CD4-positive, alpha-beta memory T cell (primary cell): ENCODE data around the gene FNIP2. TPM values are rescaled to one million over a fixed set of nuclear protein-coding genes. Genes with fewer than 3 reads are reported as not detected.
A peak's percentile ranks its signal among the peaks of the same experiment; 100 is the strongest.
"Not testable (repeated sequence)": the region's sequence is repeated elsewhere in the genome, so short reads cannot be mapped to it uniquely, and the experiment has no call there.

ENCODE experiments used
- CTCF ChIA-PET: fragments of 350-600 bp; sonication (Branson Sonifier 250); formaldehyde crosslinking; loops from one replicate; lab custom pipeline; 2021; ENCODE audit warnings: inconsistent platforms; ENCODE audit not compliant: partially characterized antibody; lab: Charles Lee
- POLR2A ChIA-PET: fragments of 350-600 bp; sonication (Branson Sonifier 250); formaldehyde crosslinking; loops from one replicate; lab custom pipeline; 2021; ENCODE audit not compliant: partially characterized antibody; lab: Charles Lee
- DNase-seq, 5 donors: peaks; one replicate each; pipeline versions ENCODE4 v3.0.0 to v3.0.0-alpha.2; 2020 to 2022; ENCODE audit warnings: mixed read lengths in 1 of 5
- H3K27ac ChIP-seq: one replicate; pipeline ENCODE4 v1.7.0; 2013; ENCODE audit warnings: low read depth, low read length
- H3K27me3 ChIP-seq: 2 replicates; pipeline ENCODE4 v1.7.0; 2013; ENCODE audit warnings: mild to moderate bottlenecking, low read length, moderate library complexity; ENCODE audit not compliant: insufficient read depth
- H3K36me3 ChIP-seq: 2 replicates; pipeline ENCODE4 v1.7.0; 2013; ENCODE audit warnings: mild to moderate bottlenecking, low read length, moderate library complexity; ENCODE audit not compliant: insufficient read depth
- H3K4me1 ChIP-seq: 2 replicates; pipeline ENCODE4 v1.7.0; 2013; ENCODE audit warnings: mild to moderate bottlenecking, low read length, moderate library complexity; ENCODE audit not compliant: insufficient read depth
- H3K4me3 ChIP-seq, 2 donors: one replicate each; pipeline ENCODE4 v1.7.0; 2013; ENCODE audit warnings: low read length in 2 of 2, mild to moderate bottlenecking in 1 of 2
- H3K9me3 ChIP-seq, 2 donors: one replicate each; pipeline ENCODE4 v1.7.0; 2013; ENCODE audit warnings: low read length in 2 of 2, control low read depth in 1 of 2; ENCODE audit not compliant: control insufficient read depth in 1 of 2
- H3K27ac Mint-ChIP-seq, 7 donors: one replicate each; pipeline ENCODE4 v1.8.0; 2020 to 2021; ENCODE audit warnings: mixed read lengths in 7 of 7, mild to moderate bottlenecking in 6 of 7, inconsistent platforms in 3 of 7, moderate library complexity in 3 of 7
- H3K27me3 Mint-ChIP-seq, 2 donors: one replicate each; pipeline ENCODE4 v1.8.0; 2020 to 2021; ENCODE audit warnings: mixed read lengths in 2 of 2
- H3K36me3 Mint-ChIP-seq, 2 donors: one replicate each; pipeline ENCODE4 v1.8.0; 2020 to 2021; ENCODE audit warnings: mixed read lengths in 2 of 2, inconsistent platforms in 1 of 2, mild to moderate bottlenecking in 1 of 2
- H3K4me1 Mint-ChIP-seq, 4 donors: one replicate each; pipeline ENCODE4 v1.8.0; 2020 to 2021; ENCODE audit warnings: mixed read lengths in 4 of 4, mild to moderate bottlenecking in 1 of 4
- H3K4me3 Mint-ChIP-seq, 8 donors: one replicate each; pipeline ENCODE4 v1.8.0; 2020 to 2021; ENCODE audit warnings: mixed read lengths in 8 of 8, mild to moderate bottlenecking in 7 of 8, moderate library complexity in 6 of 8, inconsistent platforms in 3 of 8
- H3K9me3 Mint-ChIP-seq, 8 donors: one replicate each; pipeline ENCODE4 v1.8.0; 2020 to 2021; ENCODE audit warnings: mixed read lengths in 8 of 8, mild to moderate bottlenecking in 5 of 8, inconsistent platforms in 3 of 8, moderate library complexity in 1 of 8
- intact Hi-C: fragments of 100-400 bp; cut with micrococcal nuclease; formaldehyde crosslinking; loops from one replicate; pipeline ENCODE4 v1.15.1; 2023
- polyA plus RNA-seq, 2 donors: library from polyadenylated mRNA; unstranded; fragments of 300-500 nt; fragmentation: Illumina TruSeq; gene quantifications; one replicate each; pipeline ENCODE4 v1.2.3, GENCODE V29; 2021
- total RNA-seq, 2 experiments: library from RNA; stranded (reverse); gene quantifications; one replicate each; pipeline ENCODE4 v1.2.3, GENCODE V29; 2021

Gene FNIP2
- total and polyA plus RNA-seq, 4 experiments from 2014 or later = 2.4 to 9.4 (median 6.4) TPM

DNA sequence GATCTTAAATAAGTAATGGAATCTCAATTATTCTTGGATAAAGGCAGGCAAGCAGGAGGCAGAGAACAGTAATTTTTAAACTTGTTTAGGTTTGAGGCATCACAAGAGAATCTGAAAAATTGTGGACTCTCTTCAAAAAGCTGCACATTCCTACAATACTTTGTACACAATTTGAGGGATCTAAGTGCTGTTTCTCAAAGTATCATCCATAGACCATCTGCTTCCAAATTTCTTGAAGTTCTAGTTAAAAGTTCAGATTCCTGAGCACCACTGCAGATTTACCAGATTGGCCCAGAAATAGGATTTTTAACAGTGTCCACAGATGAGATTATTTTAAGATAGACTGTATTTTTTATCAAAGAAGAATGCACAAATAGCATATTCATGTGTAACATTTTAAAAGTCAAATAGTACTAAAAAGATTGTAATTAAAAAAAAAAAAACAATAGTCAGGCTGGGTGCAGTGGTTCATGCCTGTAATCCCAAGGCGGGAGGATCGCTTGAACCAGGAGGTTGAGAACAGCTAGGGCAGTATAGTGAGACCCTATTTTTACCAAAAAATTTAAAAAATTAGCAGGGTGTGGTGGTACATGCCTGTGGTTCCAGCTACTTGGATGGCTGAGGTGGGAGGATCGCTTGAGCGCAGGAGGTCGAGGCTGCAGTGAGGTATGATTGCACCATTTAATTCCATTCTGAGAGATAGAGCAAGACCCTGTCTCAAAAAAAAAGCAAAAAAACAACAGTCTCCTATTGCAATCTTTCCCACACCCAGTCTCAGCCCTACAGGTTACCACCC lies 14.2 kb upstream of the FNIP2 start:
- Histone ChIP-seq H3K27me3 (no peaks in the 10 kb centered on the region), H3K36me3 (no peaks in the 10 kb centered on the region), H3K4me1 (no peaks in the 10 kb centered on the region), H3K4me3 (no peak overlapping the region), H3K27ac (no peak overlapping the region), H3K9me3 (no peaks in the 10 kb centered on the region)
- DNase-seq = no peak
- no peaks in the 10 kb centered on the region for H3K4me1 Mint-ChIP-seq
- no peaks in the 10 kb centered on the region for H3K36me3 Mint-ChIP-seq
- H3K9me3 Mint-ChIP-seq = peaks cover 0 to 10% (median 0%) of the 10 kb centered on the region in 8 donors
- intact Hi-C loops = no loop called here
- CTCF ChIA-PET = no interaction called here
- no peak overlapping the region for H3K4me3 Mint-ChIP-seq
- no peak overlapping the region for H3K27ac Mint-ChIP-seq
- H3K27me3 Mint-ChIP-seq = peaks cover 5 to 8% of the 10 kb centered on the region in 2 donors
- POLR2A ChIA-PET = interaction anchor here (0.7 kb wide), 1 partner anchor 476 kb away, joined by 4 read pairs; no protein-coding TSS in a partner anchor

DNA sequence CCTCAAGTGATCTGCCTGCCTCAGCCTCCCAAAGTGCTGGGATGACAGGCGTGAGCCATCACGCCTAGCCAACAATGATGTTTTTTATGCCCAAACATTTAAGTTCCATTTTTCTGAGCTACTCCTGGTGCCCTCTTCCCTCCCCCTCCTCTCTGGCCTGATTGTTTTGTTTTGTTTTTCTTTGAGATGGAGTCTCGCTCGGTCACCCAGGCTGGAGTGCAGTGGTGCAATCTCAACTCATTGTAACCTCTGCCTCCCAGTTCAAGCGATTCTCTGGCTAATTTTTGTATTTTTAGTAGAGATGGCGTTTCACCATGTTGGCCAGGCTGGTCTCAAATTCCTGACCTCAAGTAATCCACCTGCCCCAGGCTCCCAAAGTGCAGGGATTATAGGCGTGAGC lies 13.0 kb upstream of the FNIP2 start:
- H3K36me3 ChIP-seq, intact Hi-C loops, DNase-seq, H3K9me3 ChIP-seq, H3K4me3 Mint-ChIP-seq, H3K27me3 Mint-ChIP-seq, H3K4me3 ChIP-seq, H3K9me3 Mint-ChIP-seq, POLR2A ChIA-PET, H3K27ac ChIP-seq, H3K4me1 Mint-ChIP-seq, H3K4me1 ChIP-seq, H3K36me3 Mint-ChIP-seq, H3K27me3 ChIP-seq: not testable (repeated sequence)
- peak overlapping the region in 1 of 7 donors; percentile 61 for H3K27ac Mint-ChIP-seq
- CTCF ChIA-PET = interaction anchor here (1.8 kb wide), 1 partner anchor 96 kb away, joined by 5 read pairs; no protein-coding TSS in a partner anchor

DNA sequence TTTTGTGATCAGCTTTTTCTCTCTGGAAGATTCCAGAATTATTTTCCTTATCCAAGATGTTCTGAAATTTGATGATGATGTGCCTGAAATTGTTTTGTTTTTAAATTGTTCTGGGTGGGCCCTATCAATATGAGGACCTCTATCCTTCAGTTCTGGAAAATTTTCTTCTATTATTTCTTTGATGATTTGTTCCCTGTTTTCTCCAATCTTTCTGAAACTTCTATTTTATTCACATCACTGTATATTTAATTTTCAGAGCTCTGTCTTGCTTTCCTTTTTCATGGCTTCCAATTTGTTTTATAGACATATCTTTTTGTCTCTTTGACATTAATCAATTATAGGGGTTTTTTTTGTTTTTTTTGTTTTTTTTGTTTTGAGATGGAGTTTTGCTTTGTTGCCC lies 12.2 kb upstream of the FNIP2 start:
- intact Hi-C loops = no loop called here
- ChIA-PET POLR2A (no interaction called here), CTCF (interaction anchor here (1.8 kb wide), 1 partner anchor 95 kb away, joined by 5 read pairs; no protein-coding TSS in a partner anchor)
- Mint-ChIP-seq H3K9me3 (peaks cover 0 to 10% (median 0%) of the 10 kb centered on the region in 8 donors), H3K27ac (no peak overlapping the region), H3K27me3 (peaks cover 6 to 11% of the 10 kb centered on the region in 2 donors), H3K4me1 (no peaks in the 10 kb centered on the region), H3K4me3 (no peak overlapping the region), H3K36me3 (no peaks in the 10 kb centered on the region)
- Histone ChIP-seq H3K36me3 (no peaks in the 10 kb centered on the region), H3K9me3 (no peaks in the 10 kb centered on the region), H3K4me1 (no peaks in the 10 kb centered on the region), H3K27ac (no peak overlapping the region), H3K4me3 (no peak overlapping the region), H3K27me3 (no peaks in the 10 kb centered on the region)
- no peak for DNase-seq

DNA sequence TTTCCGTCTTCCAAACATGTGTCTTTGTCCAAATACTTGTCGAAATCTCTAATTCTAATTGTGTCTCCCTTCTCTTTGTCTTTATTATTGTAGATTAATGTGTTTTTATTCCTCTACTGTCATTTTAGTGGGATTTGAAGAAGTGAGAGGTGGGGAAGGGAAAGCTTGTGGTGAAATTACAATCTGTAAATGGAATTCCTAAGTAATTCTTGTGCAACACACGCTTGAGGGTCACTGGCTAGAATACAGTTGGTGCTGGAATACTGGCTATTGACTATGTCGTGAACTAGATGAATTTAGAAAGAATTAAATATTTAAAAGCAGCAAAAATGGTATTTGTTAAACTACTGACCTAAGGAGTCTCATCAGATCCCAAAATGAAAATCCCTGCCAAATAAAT lies 10.7 kb upstream of the FNIP2 start:
- Mint-ChIP-seq H3K36me3 (no peaks in the 10 kb centered on the region), H3K9me3 (peaks cover 0 to 10% (median 0%) of the 10 kb centered on the region in 8 donors), H3K27me3 (peaks cover 6 to 12% of the 10 kb centered on the region in 2 donors), H3K27ac (no peak overlapping the region), H3K4me1 (no peaks in the 10 kb centered on the region), H3K4me3 (no peak overlapping the region)
- Histone ChIP-seq H3K27me3 (no peaks in the 10 kb centered on the region), H3K4me3 (no peak overlapping the region), H3K36me3 (no peaks in the 10 kb centered on the region), H3K27ac (no peak overlapping the region), H3K9me3 (no peaks in the 10 kb centered on the region), H3K4me1 (no peaks in the 10 kb centered on the region)
- no peak for DNase-seq
- intact Hi-C loops = no loop called here
- CTCF ChIA-PET = no interaction called here
- POLR2A ChIA-PET = no interaction called here

DNA sequence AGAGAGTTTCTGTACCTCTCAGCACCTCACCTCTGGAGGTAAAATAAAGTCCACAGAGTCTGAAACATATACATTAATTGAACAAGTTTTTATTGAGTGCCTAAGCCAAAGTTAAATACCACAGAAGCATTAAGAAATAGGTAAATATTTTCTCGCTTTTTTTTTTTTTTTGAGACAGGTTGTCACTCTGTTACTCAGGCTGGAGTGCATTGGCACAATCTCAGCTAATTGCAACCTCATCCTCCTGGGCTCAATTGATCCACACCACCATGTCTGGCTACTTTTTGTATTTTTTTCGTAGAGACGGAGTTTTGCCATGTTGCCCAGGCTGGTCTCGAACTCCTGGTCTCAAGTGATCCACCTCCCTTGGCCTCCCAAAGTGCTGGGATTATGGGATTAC lies 10.1 kb upstream of the FNIP2 start:
- Mint-ChIP-seq H3K4me1 (no peaks in the 10 kb centered on the region), H3K4me3 (no peak overlapping the region), H3K36me3 (no peaks in the 10 kb centered on the region), H3K9me3 (peaks cover 0 to 10% (median 0%) of the 10 kb centered on the region in 8 donors), H3K27me3 (peaks cover 6 to 12% of the 10 kb centered on the region in 2 donors), H3K27ac (no peak overlapping the region)
- no peak for DNase-seq
- Histone ChIP-seq H3K27ac (no peak overlapping the region), H3K36me3 (no peaks in the 10 kb centered on the region), H3K9me3 (no peaks in the 10 kb centered on the region), H3K27me3 (no peaks in the 10 kb centered on the region), H3K4me1 (no peaks in the 10 kb centered on the region), H3K4me3 (no peak overlapping the region)
- ChIA-PET POLR2A (no interaction called here), CTCF (no interaction called here)
- intact Hi-C loops = no loop called here

DNA sequence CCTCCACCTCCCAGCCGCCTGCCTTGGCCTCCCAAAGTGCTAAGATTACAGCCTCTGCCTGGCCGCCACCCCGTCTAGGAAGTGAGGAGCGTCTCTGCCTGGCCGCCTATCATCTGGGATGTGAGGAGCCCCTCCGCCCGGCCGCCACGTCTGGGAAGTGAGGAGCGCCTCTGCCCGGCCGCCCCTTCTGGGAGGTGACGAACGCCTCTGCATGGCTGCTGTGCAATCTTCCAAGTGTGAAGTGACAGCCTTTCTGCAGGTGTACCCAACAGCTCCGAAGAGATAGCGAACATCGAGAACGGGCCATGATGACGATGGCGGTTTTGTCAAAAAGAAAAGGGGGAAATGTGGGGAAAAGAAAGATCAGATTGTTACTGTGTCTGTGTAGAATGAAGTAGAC lies 9.3 kb upstream of the FNIP2 start:
- H3K36me3 ChIP-seq, H3K9me3 Mint-ChIP-seq, H3K9me3 ChIP-seq, H3K27ac Mint-ChIP-seq, H3K4me3 ChIP-seq, H3K27me3 ChIP-seq, H3K4me1 Mint-ChIP-seq, H3K36me3 Mint-ChIP-seq, CTCF ChIA-PET, DNase-seq, H3K4me3 Mint-ChIP-seq, H3K27ac ChIP-seq, POLR2A ChIA-PET, intact Hi-C loops, H3K4me1 ChIP-seq: not testable (repeated sequence)
- H3K27me3 Mint-ChIP-seq = peaks cover 6 to 12% of the 10 kb centered on the region in 2 donors

DNA sequence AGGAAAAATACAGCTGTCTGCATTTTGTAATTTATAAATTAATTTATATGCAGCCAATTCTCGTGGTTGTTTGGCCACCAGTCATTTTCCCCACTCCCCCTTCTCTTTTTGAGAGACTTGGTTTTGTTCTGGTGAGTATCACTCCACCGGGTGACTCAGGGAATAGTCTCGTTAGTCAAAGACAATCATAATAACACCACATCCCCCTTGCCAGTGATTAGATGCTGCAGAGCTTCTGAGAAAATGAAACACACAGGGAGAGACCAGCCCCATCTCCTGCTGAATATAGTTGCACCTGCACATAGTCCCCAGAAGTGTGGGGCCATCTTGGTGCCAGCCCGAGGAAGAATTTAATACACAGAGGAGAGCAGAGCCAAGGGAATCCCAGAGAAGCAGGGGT lies 8.0 kb upstream of the FNIP2 start:
- no peak overlapping the region for H3K4me3 ChIP-seq
- no peak overlapping the region for H3K4me3 Mint-ChIP-seq
- intact Hi-C loops = no loop called here
- H3K27ac ChIP-seq = no peak overlapping the region
- ChIA-PET CTCF (interaction anchor here (0.6 kb wide), 1 partner anchor 25 kb away, joined by 5 read pairs; no protein-coding TSS in a partner anchor), POLR2A (no interaction called here)
- H3K9me3 Mint-ChIP-seq = peaks cover 0 to 10% (median 0%) of the 10 kb centered on the region in 8 donors
- no peaks in the 10 kb centered on the region for H3K9me3 ChIP-seq
- no peaks in the 10 kb centered on the region for H3K4me1 Mint-ChIP-seq
- no peak overlapping the region for H3K27ac Mint-ChIP-seq
- H3K4me1 ChIP-seq = no peaks in the 10 kb centered on the region
- DNase-seq = no peak
- no peaks in the 10 kb centered on the region for H3K27me3 ChIP-seq
- H3K36me3 Mint-ChIP-seq = no peaks in the 10 kb centered on the region
- peaks cover 5 to 12% of the 10 kb centered on the region in 2 donors for H3K27me3 Mint-ChIP-seq
- H3K36me3 ChIP-seq = no peaks in the 10 kb centered on the region
